ENCODE data around the gene SETD6. TPM values are rescaled to one million over a fixed set of nuclear protein-coding genes. Genes with fewer than 3 reads are reported as not detected.

SETD6 gene
- total RNA-seq, 1 experiment from 2014 or later: 2.9 TPM

GRCh38 chr16:58503166-58503862 is 12.0 kb upstream of the SETD6 start:
- Histone ChIP-seq H3K27me3 (ENCODE audit: low read length) (no peaks in the 10 kb centered on the region), H3K4me2 (ENCODE audit: low read depth, low read length, poor library complexity, severe bottlenecking) (peak overlapping the region; percentile 53), H3K36me3 (ENCODE audit: insufficient read depth, low read length) (no peaks in the 10 kb centered on the region; the same call in 1 of the 2 replicates), H3K9ac (ENCODE audit: low read length) (no peak overlapping the region), H3K27ac (ENCODE audit: low read length) (peak overlapping the region; percentile 70), H3K9me3 (ENCODE audit: low read length) (no peaks in the 10 kb centered on the region), H3K9me2 (replicated peaks; ENCODE audit: insufficient read depth, low read length) (no peaks in the 10 kb centered on the region), H3K4me1 (ENCODE audit: low read length) (peaks cover 58% of the 10 kb centered on the region), H3K79me2 (ENCODE audit: low read length) (no peaks in the 10 kb centered on the region), H4K20me1 (ENCODE audit: insufficient read depth, low read depth, low read length) (peaks cover 25% of the 10 kb centered on the region), H3K4me3 (ENCODE audit: low read length) (no peak overlapping the region), H2AFZ (ENCODE audit: low read length) (no peak overlapping the region)
- no peak for DNase-seq

GRCh38 chr16:58503863-58504688 is 11.2 kb upstream of the SETD6 start:
- DNase-seq: no peak
- H3K27me3 ChIP-seq (ENCODE audit: low read length): no peaks in the 10 kb centered on the region
- H3K9me3 ChIP-seq (ENCODE audit: low read length): no peaks in the 10 kb centered on the region
- no peak overlapping the region for H3K27ac ChIP-seq (ENCODE audit: low read length)
- H3K4me2 ChIP-seq (ENCODE audit: low read depth, low read length, poor library complexity, severe bottlenecking): no peak overlapping the region
- peaks cover 58% of the 10 kb centered on the region for H3K4me1 ChIP-seq (ENCODE audit: low read length)
- no peaks in the 10 kb centered on the region for H3K79me2 ChIP-seq (ENCODE audit: low read length)
- no peaks in the 10 kb centered on the region for H3K9me2 ChIP-seq (replicated peaks; ENCODE audit: insufficient read depth, low read length)
- H3K4me3 ChIP-seq (ENCODE audit: low read length): no peak overlapping the region
- no peaks in the 10 kb centered on the region; the same call in 1 of the 2 replicates for H3K36me3 ChIP-seq (ENCODE audit: insufficient read depth, low read length)
- peaks cover 18% of the 10 kb centered on the region; the same call in 1 of the 2 replicates for H4K20me1 ChIP-seq (ENCODE audit: insufficient read depth, low read depth, low read length)
- no peak overlapping the region for H3K9ac ChIP-seq (ENCODE audit: low read length)
- no peak overlapping the region for H2AFZ ChIP-seq (ENCODE audit: low read length)

GRCh38 chr16:58506241-58507194 is 8.8 kb upstream of the SETD6 start:
- no peaks in the 10 kb centered on the region for H3K9me2 ChIP-seq (replicated peaks; ENCODE audit: insufficient read depth, low read length)
- H3K4me1 ChIP-seq (ENCODE audit: low read length): peaks cover 42% of the 10 kb centered on the region
- H3K9ac ChIP-seq (ENCODE audit: low read length): no peak overlapping the region
- H4K20me1 ChIP-seq (ENCODE audit: insufficient read depth, low read depth, low read length): peaks cover 3% of the 10 kb centered on the region; the same call in 1 of the 2 replicates
- no peak overlapping the region for H2AFZ ChIP-seq (ENCODE audit: low read length)
- DNase-seq: no peak
- no peak overlapping the region for H3K27ac ChIP-seq (ENCODE audit: low read length)
- no peak overlapping the region for H3K4me2 ChIP-seq (ENCODE audit: low read depth, low read length, poor library complexity, severe bottlenecking)
- no peak overlapping the region for H3K4me3 ChIP-seq (ENCODE audit: low read length)
- peaks cover 11% of the 10 kb centered on the region; the same call in 1 of the 2 replicates for H3K36me3 ChIP-seq (ENCODE audit: insufficient read depth, low read length)
- no peaks in the 10 kb centered on the region for H3K79me2 ChIP-seq (ENCODE audit: low read length)
- H3K27me3 ChIP-seq (ENCODE audit: low read length): no peaks in the 10 kb centered on the region
- no peaks in the 10 kb centered on the region for H3K9me3 ChIP-seq (ENCODE audit: low read length)

- Histone ChIP-seq H2AFZ (ENCODE audit: low read length) (no peak overlapping the region), H3K79me2 (ENCODE audit: low read length) (no peaks in the 10 kb centered on the region), H3K4me1 (ENCODE audit: low read length) (peaks cover 33% of the 10 kb centered on the region), H3K27ac (ENCODE audit: low read length) (no peak overlapping the region), H3K36me3 (ENCODE audit: insufficient read depth, low read length) (peaks cover 12% of the 10 kb centered on the region; the same call in 1 of the 2 replicates), H3K4me3 (ENCODE audit: low read length) (no peak overlapping the region), H3K9me3 (ENCODE audit: low read length) (no peaks in the 10 kb centered on the region), H3K4me2 (ENCODE audit: low read depth, low read length, poor library complexity, severe bottlenecking) (no peak overlapping the region), H3K27me3 (ENCODE audit: low read length) (no peaks in the 10 kb centered on the region), H4K20me1 (ENCODE audit: insufficient read depth, low read depth, low read length) (0 out of 2 replicates have a peak, but pooled peaks cover 3% of the 10 kb centered on the region), H3K9me2 (replicated peaks; ENCODE audit: insufficient read depth, low read length) (no peaks in the 10 kb centered on the region), H3K9ac (ENCODE audit: low read length) (no peak overlapping the region)
- DNase-seq: peak; percentile 59
These were observed 7.9 kb upstream of the SETD6 start for GRCh38 chr16:58507195-58507962.

- no peaks in the 10 kb centered on the region for H3K79me2 ChIP-seq (ENCODE audit: low read length)
- H3K9me3 ChIP-seq (ENCODE audit: low read length): no peaks in the 10 kb centered on the region
- peaks cover 26% of the 10 kb centered on the region for H3K4me1 ChIP-seq (ENCODE audit: low read length)
- no peak overlapping the region for H3K27ac ChIP-seq (ENCODE audit: low read length)
- no peaks in the 10 kb centered on the region for H3K27me3 ChIP-seq (ENCODE audit: low read length)
- peaks cover 13% of the 10 kb centered on the region for H3K36me3 ChIP-seq (ENCODE audit: insufficient read depth, low read length)
- no peak overlapping the region for H3K4me2 ChIP-seq (ENCODE audit: low read depth, low read length, poor library complexity, severe bottlenecking)
- no peaks in the 10 kb centered on the region for H3K9me2 ChIP-seq (replicated peaks; ENCODE audit: insufficient read depth, low read length)
- H3K9ac ChIP-seq (ENCODE audit: low read length): no peak overlapping the region
- H3K4me3 ChIP-seq (ENCODE audit: low read length): no peak overlapping the region
- DNase-seq: no peak
- no peak overlapping the region for H2AFZ ChIP-seq (ENCODE audit: low read length)
- H4K20me1 ChIP-seq (ENCODE audit: insufficient read depth, low read depth, low read length): 0 out of 2 replicates have a peak, but pooled peaks cover 3% of the 10 kb centered on the region
These were observed 7.2 kb upstream of the SETD6 start for GRCh38 chr16:58507963-58508670.

GRCh38 chr16:58508671-58509251 is 6.6 kb upstream of the SETD6 start:
- H3K27me3 ChIP-seq (ENCODE audit: low read length): no peaks in the 10 kb centered on the region
- H3K9me2 ChIP-seq (replicated peaks; ENCODE audit: insufficient read depth, low read length): no peaks in the 10 kb centered on the region
- peaks cover 19% of the 10 kb centered on the region for H3K4me1 ChIP-seq (ENCODE audit: low read length)
- H3K9me3 ChIP-seq (ENCODE audit: low read length): no peaks in the 10 kb centered on the region
- H3K9ac ChIP-seq (ENCODE audit: low read length): no peak overlapping the region
- no peak for DNase-seq
- H3K4me2 ChIP-seq (ENCODE audit: low read depth, low read length, poor library complexity, severe bottlenecking): no peak overlapping the region
- peaks cover 17% of the 10 kb centered on the region for H3K36me3 ChIP-seq (ENCODE audit: insufficient read depth, low read length)
- H4K20me1 ChIP-seq (ENCODE audit: insufficient read depth, low read depth, low read length): no peaks in the 10 kb centered on the region
- no peaks in the 10 kb centered on the region for H3K79me2 ChIP-seq (ENCODE audit: low read length)
- no peak overlapping the region for H3K4me3 ChIP-seq (ENCODE audit: low read length)
- H3K27ac ChIP-seq (ENCODE audit: low read length): no peak overlapping the region
- no peak overlapping the region for H2AFZ ChIP-seq (ENCODE audit: low read length)

Measured in Karpas-422 (cell line).